Measurements from ENCODE around the gene HPCA.

Gene HPCA

DNA sequence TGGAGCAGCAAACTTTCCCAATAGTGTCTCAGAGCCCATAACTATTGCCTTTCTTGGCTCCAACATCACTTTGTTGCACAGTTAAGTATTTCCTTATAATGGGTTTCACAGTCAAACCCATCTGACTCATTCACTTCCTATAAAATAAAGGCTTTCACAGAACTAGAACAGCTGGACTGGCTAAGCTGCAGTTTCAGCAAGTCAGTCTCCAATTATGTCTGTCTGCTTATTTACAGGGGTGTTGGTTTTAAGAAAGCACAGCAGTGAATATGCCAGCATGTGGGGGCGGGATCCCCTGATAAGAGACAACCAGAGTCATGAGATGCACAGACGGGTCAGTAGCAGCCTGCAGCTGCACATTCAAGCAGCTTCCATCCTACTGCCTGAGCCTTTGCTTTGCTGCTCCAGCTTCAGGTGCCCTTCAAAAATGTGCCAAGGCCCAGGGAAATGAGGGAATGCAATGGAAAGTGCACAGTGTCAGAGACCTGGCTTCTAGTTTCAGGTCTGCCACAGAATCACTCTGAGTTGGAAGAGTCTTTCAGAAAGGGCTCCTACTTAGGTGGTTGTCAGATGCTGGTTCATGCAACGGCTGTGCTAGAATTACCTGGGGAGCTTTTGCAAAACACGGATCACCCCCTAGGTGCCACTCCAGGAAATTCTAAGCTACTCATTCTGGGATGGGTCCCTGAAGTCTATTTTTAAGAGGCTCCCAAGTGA is 53.5 kb downstream of the HPCA start:
- DNase-seq, result no peak

GRCh38 chr1:32944180-32944579 is 57.9 kb downstream of the HPCA start:
- DNase-seq, result no peak
